Fibroblast of lung (primary cell): Measurements from ENCODE around the gene PPP1R7. TPM values are rescaled to one million over a fixed set of nuclear protein-coding genes. Genes with fewer than 3 reads are reported as not detected.

Experiments used
- DNase-seq, 2 donors: peaks; one replicate each; pipeline versions ENCODE4 v3.0.0 to v3.0.0-alpha.2; 2010; ENCODE audit warnings: low read depth in 2 of 2
- H2AFZ ChIP-seq: 2 replicates; pipeline ENCODE4 v1.5.1; 2012; ENCODE audit warnings: low read length, control low read depth, inconsistent platforms
- H3K27ac ChIP-seq: 2 replicates; pipeline ENCODE4 v1.5.1; 2011; ENCODE audit warnings: low read length, control low read depth; ENCODE audit not compliant: insufficient read depth
- H3K27me3 ChIP-seq: 2 replicates; pipeline ENCODE4 v1.5.1; 2011; ENCODE audit warnings: mild to moderate bottlenecking, low read length; ENCODE audit not compliant: control insufficient read depth, insufficient read depth
- H3K36me3 ChIP-seq: 2 replicates; pipeline ENCODE4 v1.5.1; 2011; ENCODE audit warnings: low read length; ENCODE audit not compliant: control insufficient read depth, insufficient read depth
- H3K4me1 ChIP-seq: 2 replicates; pipeline ENCODE4 v1.5.1; 2011; ENCODE audit warnings: low read length; ENCODE audit not compliant: control insufficient read depth, insufficient read depth; ENCODE audit errors: extremely low read depth
- H3K4me2 ChIP-seq: 2 replicates; pipeline ENCODE4 v1.5.1; 2011; ENCODE audit warnings: low read length, control low read depth; ENCODE audit not compliant: insufficient read depth; ENCODE audit errors: extremely low read depth
- H3K4me3 ChIP-seq, 4 experiments: fragments of 200-600 bp in 1 of 4; sonication (generic) in 1 of 4; replicated peaks in 1 of 4; 2 replicates each; pipeline ENCODE4 v1.5.1; 2011 to 2016; ENCODE audit warnings: low read length in 4 of 4, low read depth in 3 of 4, mild to moderate bottlenecking in 3 of 4, control low read depth in 2 of 4, inconsistent platforms in 1 of 4, mixed read lengths in 1 of 4; ENCODE audit not compliant: insufficient read depth in 1 of 4; ENCODE audit errors: control extremely low read depth in 1 of 4
- H3K79me2 ChIP-seq: 2 replicates; pipeline ENCODE4 v1.5.1; 2012; ENCODE audit warnings: mild to moderate bottlenecking, low read length, inconsistent platforms; ENCODE audit not compliant: control insufficient read depth, insufficient read depth
- H3K9ac ChIP-seq: 2 replicates; pipeline ENCODE4 v1.5.1; 2011; ENCODE audit warnings: mild to moderate bottlenecking, low read length, control low read depth; ENCODE audit not compliant: insufficient read depth
- H3K9me3 ChIP-seq: 2 replicates; pipeline ENCODE4 v1.5.1; 2012; ENCODE audit warnings: low read depth, low read length; ENCODE audit not compliant: control insufficient read depth, insufficient read depth
- H4K20me1 ChIP-seq: 2 replicates; pipeline ENCODE4 v1.5.1; 2011; ENCODE audit warnings: low read length; ENCODE audit not compliant: control insufficient read depth, insufficient read depth; ENCODE audit errors: extremely low read depth
- EZH2 ChIP-seq: IDR thresholded peaks from 2 replicates; pipeline ENCODE4 v1.5.1; 2012; ENCODE audit warnings: low read length, control low read depth, mild to moderate bottlenecking; ENCODE audit errors: missing control alignments
- polyA plus RNA-seq, 2 donors: library from polyadenylated mRNA; depleted of rRNA in 1 of 2; stranded (reverse) in 1 of 2; unstranded in 1 of 2; fragments of >200 nt; gene quantifications; 2 replicates each; pipeline ENCODE4 v1.2.1, GENCODE V29; 2011 to 2012; ENCODE audit warnings: missing spikeins in 1 of 2
- total RNA-seq: library from RNA; depleted of rRNA; stranded (reverse); fragments of >200 nt; gene quantifications from 2 replicates; pipeline ENCODE4 v1.2.1, GENCODE V29; 2014
- TF ChIP-seq, protein P1 (sequence below), 2 donors: IDR thresholded peaks in 1 of 2; conservative IDR thresholded peaks in 1 of 2; 1 replicate in 1 of 2; 2 replicates in 1 of 2; pipeline ENCODE4 v1.5.1; 2011 to 2012; ENCODE audit warnings: low read length in 2 of 2, control low read depth in 1 of 2, inconsistent platforms in 1 of 2, low read depth in 1 of 2, mild to moderate bottlenecking in 1 of 2

The PPP1R7 gene
- total and polyA plus RNA-seq, 2 donors (not counting 1 experiment from before 2014, with no cell fraction given): 70.7 to 141 TPM

DNA sequence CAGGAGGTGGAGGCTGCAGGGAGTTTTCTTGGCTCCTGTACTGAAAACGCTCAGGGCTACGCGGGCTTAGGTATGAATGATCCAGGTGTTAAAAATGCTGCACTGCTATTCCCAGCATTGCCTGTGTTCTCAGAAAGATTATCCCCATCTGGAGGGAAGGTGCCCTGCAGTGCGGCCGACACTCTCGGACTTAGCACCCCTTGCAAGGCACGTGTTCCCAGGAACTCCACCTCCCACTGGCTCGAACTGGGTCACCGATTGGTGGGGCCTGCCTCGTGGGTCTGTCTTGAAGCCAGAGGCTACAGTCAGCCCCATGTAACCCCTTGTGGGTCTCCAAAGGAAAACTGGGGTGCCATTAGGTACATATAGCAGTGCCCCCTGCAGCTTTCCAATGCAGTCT is 63.9 kb downstream of the PPP1R7 start:
- no peak overlapping the region for H3K27ac ChIP-seq
- TF ChIP-seq, protein P1, sequence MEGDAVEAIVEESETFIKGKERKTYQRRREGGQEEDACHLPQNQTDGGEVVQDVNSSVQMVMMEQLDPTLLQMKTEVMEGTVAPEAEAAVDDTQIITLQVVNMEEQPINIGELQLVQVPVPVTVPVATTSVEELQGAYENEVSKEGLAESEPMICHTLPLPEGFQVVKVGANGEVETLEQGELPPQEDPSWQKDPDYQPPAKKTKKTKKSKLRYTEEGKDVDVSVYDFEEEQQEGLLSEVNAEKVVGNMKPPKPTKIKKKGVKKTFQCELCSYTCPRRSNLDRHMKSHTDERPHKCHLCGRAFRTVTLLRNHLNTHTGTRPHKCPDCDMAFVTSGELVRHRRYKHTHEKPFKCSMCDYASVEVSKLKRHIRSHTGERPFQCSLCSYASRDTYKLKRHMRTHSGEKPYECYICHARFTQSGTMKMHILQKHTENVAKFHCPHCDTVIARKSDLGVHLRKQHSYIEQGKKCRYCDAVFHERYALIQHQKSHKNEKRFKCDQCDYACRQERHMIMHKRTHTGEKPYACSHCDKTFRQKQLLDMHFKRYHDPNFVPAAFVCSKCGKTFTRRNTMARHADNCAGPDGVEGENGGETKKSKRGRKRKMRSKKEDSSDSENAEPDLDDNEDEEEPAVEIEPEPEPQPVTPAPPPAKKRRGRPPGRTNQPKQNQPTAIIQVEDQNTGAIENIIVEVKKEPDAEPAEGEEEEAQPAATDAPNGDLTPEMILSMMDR (conservative IDR thresholded peaks at IDR 0.05 in 1 of 2, IDR thresholded peaks at IDR 0.05 in 1 of 2; ENCODE audit: low read depth in 1 of 2, low read length in 2 of 2): no peak
- no peak for TF ChIP-seq EZH2
- H3K9ac ChIP-seq: no peak overlapping the region
- H3K27me3 ChIP-seq: peaks cover 13% of the 10 kb centered on the region
- DNase-seq: no peak
- H3K9me3 ChIP-seq: no peaks in the 10 kb centered on the region
- no peaks in the 10 kb centered on the region for H3K36me3 ChIP-seq
- H3K79me2 ChIP-seq: no peaks in the 10 kb centered on the region
- H2AFZ ChIP-seq: no peak overlapping the region
- no peak overlapping the region for H3K4me3 ChIP-seq
- no peak overlapping the region for H3K4me2 ChIP-seq
- H3K4me1 ChIP-seq: no peaks in the 10 kb centered on the region
- no peaks in the 10 kb centered on the region for H4K20me1 ChIP-seq

DNA sequence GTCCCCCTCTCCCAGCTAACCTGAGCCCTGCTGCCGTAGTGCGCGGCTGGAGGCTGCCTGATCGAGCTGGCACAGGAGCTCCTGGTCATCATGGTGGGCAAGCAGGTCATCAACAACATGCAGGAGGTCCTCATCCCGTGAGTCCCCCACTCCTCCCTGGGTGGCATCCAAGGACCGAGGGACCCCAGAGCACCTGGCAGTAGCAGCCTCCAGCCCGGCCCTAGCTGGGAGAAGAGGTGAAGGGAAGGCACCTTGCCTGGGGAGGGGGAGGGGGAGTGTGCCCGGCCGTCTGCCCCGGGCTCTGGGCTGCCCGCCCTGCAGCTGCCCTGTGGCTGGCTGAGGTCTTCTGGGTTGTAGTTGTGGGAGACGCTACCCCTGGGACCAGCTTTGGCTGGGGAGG is 64.5 kb downstream of the PPP1R7 start:
- H3K79me2 ChIP-seq: no peaks in the 10 kb centered on the region
- H3K27me3 ChIP-seq: peaks cover 13% of the 10 kb centered on the region
- H3K36me3 ChIP-seq: no peaks in the 10 kb centered on the region
- H3K27ac ChIP-seq: no peak overlapping the region
- H2AFZ ChIP-seq: no peak overlapping the region
- DNase-seq: no peak
- H3K9ac ChIP-seq: no peak overlapping the region
- no peaks in the 10 kb centered on the region for H4K20me1 ChIP-seq
- no peaks in the 10 kb centered on the region for H3K9me3 ChIP-seq
- no peak overlapping the region for H3K4me2 ChIP-seq
- H3K4me1 ChIP-seq: no peaks in the 10 kb centered on the region
- TF ChIP-seq, protein P1 (conservative IDR thresholded peaks at IDR 0.05 in 1 of 2, IDR thresholded peaks at IDR 0.05 in 1 of 2; ENCODE audit: low read depth in 1 of 2, low read length in 2 of 2): no peak
- TF ChIP-seq EZH2: no peak
- H3K4me3 ChIP-seq: no peak overlapping the region

DNA sequence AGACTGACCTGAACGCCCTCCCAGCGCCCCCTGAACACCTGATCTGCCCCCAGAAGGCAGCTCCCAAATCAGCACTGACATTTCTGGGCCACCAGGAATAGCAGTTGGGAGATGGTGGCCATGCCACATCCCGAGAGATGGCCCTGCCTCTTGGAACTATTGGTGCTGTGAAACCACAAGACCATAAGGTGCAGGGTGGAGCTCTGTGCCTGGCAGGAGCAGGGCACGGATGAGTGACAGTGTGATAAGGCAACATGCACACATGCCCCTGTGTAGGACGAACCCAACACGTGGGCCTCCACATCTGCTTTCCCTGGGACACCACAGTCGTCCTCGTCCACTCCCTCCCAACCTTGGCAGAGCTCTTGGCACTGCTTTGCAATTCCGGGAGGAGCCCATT is 65.2 kb downstream of the PPP1R7 start:
- no peak overlapping the region for H3K4me3 ChIP-seq
- H3K27ac ChIP-seq: no peak overlapping the region
- H4K20me1 ChIP-seq: no peaks in the 10 kb centered on the region
- no peaks in the 10 kb centered on the region for H3K36me3 ChIP-seq
- H3K79me2 ChIP-seq: no peaks in the 10 kb centered on the region
- H3K4me2 ChIP-seq: no peak overlapping the region
- TF ChIP-seq, protein P1 (conservative IDR thresholded peaks at IDR 0.05 in 1 of 2, IDR thresholded peaks at IDR 0.05 in 1 of 2; ENCODE audit: low read depth in 1 of 2, low read length in 2 of 2): no peak
- no peak for TF ChIP-seq EZH2
- no peaks in the 10 kb centered on the region for H3K9me3 ChIP-seq
- H3K4me1 ChIP-seq: no peaks in the 10 kb centered on the region
- no peak for DNase-seq
- no peak overlapping the region for H3K9ac ChIP-seq
- no peak overlapping the region for H2AFZ ChIP-seq
- H3K27me3 ChIP-seq: peaks cover 13% of the 10 kb centered on the region
